ENCODE data around the gene TMSB4X.

DNA sequence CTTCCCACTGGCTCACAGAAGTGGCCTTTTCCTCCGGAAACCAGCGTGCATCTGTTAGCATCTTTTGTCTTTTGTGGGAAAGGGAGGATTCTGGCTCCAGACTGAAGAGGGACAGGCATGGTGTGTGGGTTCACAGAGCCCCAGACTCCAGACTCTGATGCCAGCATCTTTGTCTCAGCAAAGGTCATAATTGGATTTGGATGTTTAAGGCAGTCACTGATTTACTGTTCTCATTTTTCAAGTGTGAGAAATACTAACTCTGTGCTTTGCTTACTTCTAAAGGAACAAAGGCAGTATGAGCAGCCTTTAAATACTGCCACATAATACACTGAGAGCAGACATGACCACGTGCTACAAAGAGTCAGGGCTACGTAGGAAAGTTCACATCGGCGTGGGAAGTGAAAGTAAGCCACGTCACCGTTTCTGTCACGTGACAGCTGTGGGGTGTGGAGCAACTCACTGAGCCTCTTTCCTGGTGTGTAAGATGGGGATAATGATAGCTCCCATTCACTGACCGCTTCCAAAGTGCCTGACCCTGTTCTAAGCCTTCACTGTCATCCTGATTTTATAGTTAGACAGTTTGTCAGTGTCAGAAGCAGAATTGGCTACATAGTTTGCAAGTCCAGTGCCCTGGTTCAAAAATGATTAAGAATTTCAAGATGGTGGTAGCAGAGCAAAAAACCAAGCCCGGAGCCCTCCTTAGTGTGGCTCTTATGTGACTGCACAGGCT lies 24.8 kb upstream of the TMSB4X start:
- TF ChIP-seq, protein P1, sequence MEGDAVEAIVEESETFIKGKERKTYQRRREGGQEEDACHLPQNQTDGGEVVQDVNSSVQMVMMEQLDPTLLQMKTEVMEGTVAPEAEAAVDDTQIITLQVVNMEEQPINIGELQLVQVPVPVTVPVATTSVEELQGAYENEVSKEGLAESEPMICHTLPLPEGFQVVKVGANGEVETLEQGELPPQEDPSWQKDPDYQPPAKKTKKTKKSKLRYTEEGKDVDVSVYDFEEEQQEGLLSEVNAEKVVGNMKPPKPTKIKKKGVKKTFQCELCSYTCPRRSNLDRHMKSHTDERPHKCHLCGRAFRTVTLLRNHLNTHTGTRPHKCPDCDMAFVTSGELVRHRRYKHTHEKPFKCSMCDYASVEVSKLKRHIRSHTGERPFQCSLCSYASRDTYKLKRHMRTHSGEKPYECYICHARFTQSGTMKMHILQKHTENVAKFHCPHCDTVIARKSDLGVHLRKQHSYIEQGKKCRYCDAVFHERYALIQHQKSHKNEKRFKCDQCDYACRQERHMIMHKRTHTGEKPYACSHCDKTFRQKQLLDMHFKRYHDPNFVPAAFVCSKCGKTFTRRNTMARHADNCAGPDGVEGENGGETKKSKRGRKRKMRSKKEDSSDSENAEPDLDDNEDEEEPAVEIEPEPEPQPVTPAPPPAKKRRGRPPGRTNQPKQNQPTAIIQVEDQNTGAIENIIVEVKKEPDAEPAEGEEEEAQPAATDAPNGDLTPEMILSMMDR (IDR thresholded peaks at IDR 0.05) = no peak
- TF ChIP-seq POLR2A (IDR thresholded peaks at IDR 0.05) = peak in 1 of 4 donors; percentile 47

Data from esophagus squamous epithelium (tissue), 4 donors.